Measurements from ENCODE around the gene CYSRT1. TPM values are rescaled to one million over a fixed set of nuclear protein-coding genes. Genes with fewer than 3 reads are reported as not detected.
A peak's percentile ranks its signal among the peaks of the same experiment; 100 is the strongest.

Gene CYSRT1
- total and polyA plus RNA-seq, 2 donors (not counting 1 experiment from before 2014, with no cell fraction given): 0.22 to 0.51 TPM

GRCh38 chr9:137201205-137201868, 23.6 kb upstream of the CYSRT1 start:
- peak overlapping the region; percentile 85 for H2AFZ ChIP-seq (ENCODE audit: insufficient read depth, low read depth, low read length, poor library complexity, severe bottlenecking)
- H3K27me3 Mint-ChIP-seq: no peaks in the 10 kb centered on the region
- no peaks in the 10 kb centered on the region for H3K9me3 ChIP-seq (ENCODE audit: control extremely low read depth in 1 of 3, control insufficient read depth in 2 of 3, insufficient read depth in 1 of 3, low read length in 2 of 3)
- H3K27me3 ChIP-seq (replicated peaks in 1 of 4; ENCODE audit: control extremely low read depth in 1 of 4, control insufficient read depth in 3 of 4, insufficient read depth in 4 of 4, low read length in 3 of 4): peaks cover 0 to 6% (median 0%) of the 10 kb centered on the region in 4 experiments
- H3K27ac Mint-ChIP-seq: peak overlapping the region; percentile 90
- intact Hi-C loops (cut with micrococcal nuclease): loop anchor here (2.0 to 10.0 kb wide), 2 partner anchors 73 to 317 kb away; partner anchors contain the start of gene TRAF2
- POLR2A ChIA-PET: interaction anchor here (0.6 to 2.0 kb wide), 7 partner anchors 12 to 72 kb away, joined by 3 to 15 read pairs (median 6); partner anchors contain the start of gene TUBB4B
- H3K9me3 Mint-ChIP-seq (ENCODE audit: insufficient read depth): no peaks in the 10 kb centered on the region
- DNase-seq (no peak), ATAC-seq (ENCODE audit: low read depth) (no peak)
- peaks cover 0 to 5% of the 10 kb centered on the region in 2 experiments for H3K36me3 ChIP-seq (replicated peaks in 1 of 2; ENCODE audit: control extremely low read depth in 1 of 2, control insufficient read depth in 1 of 2, extremely low read depth in 1 of 2, insufficient read depth in 2 of 2, low read length in 1 of 2)
- H3K4me1 ChIP-seq (ENCODE audit: control insufficient read depth in 2 of 2, insufficient read depth in 2 of 2, low read length in 2 of 2): peaks cover 37 to 48% of the 10 kb centered on the region in 2 donors
- 21% methylated on average over 20 of the region's 23 CpGs for WGBS (ENCODE audit: insufficient coverage)
- peak overlapping the region; percentile 12 to 80 (median 75) for H3K4me3 ChIP-seq (ENCODE audit: control extremely low read depth in 1 of 5, extremely low read depth in 1 of 5, insufficient read depth in 1 of 5, low read depth in 2 of 5, low read length in 4 of 5)
- peak overlapping the region; percentile 88 for H3K4me3 Mint-ChIP-seq
- no peak for TF ChIP-seq EZH2 (IDR thresholded peaks at IDR 0.05; ENCODE audit: borderline replicate concordance, insufficient read depth, low read depth, low read length, poor library complexity, severe bottlenecking)
- TF ChIP-seq, protein P1, sequence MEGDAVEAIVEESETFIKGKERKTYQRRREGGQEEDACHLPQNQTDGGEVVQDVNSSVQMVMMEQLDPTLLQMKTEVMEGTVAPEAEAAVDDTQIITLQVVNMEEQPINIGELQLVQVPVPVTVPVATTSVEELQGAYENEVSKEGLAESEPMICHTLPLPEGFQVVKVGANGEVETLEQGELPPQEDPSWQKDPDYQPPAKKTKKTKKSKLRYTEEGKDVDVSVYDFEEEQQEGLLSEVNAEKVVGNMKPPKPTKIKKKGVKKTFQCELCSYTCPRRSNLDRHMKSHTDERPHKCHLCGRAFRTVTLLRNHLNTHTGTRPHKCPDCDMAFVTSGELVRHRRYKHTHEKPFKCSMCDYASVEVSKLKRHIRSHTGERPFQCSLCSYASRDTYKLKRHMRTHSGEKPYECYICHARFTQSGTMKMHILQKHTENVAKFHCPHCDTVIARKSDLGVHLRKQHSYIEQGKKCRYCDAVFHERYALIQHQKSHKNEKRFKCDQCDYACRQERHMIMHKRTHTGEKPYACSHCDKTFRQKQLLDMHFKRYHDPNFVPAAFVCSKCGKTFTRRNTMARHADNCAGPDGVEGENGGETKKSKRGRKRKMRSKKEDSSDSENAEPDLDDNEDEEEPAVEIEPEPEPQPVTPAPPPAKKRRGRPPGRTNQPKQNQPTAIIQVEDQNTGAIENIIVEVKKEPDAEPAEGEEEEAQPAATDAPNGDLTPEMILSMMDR (IDR thresholded peaks at IDR 0.05): no peak
- H3K9ac ChIP-seq (ENCODE audit: low read length): peak overlapping the region; percentile 81
- H3K4me2 ChIP-seq (replicated peaks; ENCODE audit: low read depth, low read length, poor library complexity, severe bottlenecking): peak overlapping the region; percentile 96
- peaks cover 52% of the 10 kb centered on the region for H4K20me1 ChIP-seq (ENCODE audit: control insufficient read depth, insufficient read depth, low read length, poor library complexity, severe bottlenecking)
- peaks cover 35% of the 10 kb centered on the region for H3K4me1 Mint-ChIP-seq
- H3K79me2 ChIP-seq (ENCODE audit: control insufficient read depth, insufficient read depth, low read length): peaks cover 80% of the 10 kb centered on the region
- H3K27ac ChIP-seq (ENCODE audit: low read length in 2 of 2): peak overlapping the region; percentile 78 to 89
- CTCF ChIA-PET: interaction anchor here (0.9 to 3.3 kb wide), 5 partner anchors 12 to 394 kb away, joined by 3 to 13 read pairs (median 5); partner anchors contain the start of genes ANAPC2 and SSNA1

DNA sequence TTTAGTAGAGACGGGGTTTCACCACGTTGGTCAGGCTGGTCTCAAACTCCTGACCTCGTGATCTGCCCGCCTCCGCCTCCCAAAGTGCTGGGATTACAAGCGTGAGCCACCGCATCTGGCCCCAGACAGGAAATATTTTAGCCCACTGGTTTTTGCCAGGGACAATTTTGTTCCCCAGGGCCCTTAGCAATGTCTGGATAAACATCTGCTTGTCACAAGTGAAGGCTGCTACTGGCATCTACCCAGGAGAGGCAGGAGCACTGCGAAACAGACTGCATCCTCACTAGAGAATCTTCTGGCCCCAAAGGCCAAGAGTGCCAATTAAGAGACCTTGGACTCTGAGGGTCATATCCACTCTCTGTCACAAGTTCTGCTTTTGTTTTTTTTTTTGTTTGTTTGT, 22.0 kb upstream of the CYSRT1 start:
- Mint-ChIP-seq H3K27ac (no peak overlapping the region), H3K4me1 (peaks cover 48% of the 10 kb centered on the region), H3K4me3 (no peak overlapping the region), H3K27me3 (no peaks in the 10 kb centered on the region), H3K9me3 (ENCODE audit: insufficient read depth) (no peaks in the 10 kb centered on the region)
- intact Hi-C loops (cut with micrococcal nuclease): loop anchor here (10.0 kb wide), 1 partner anchor 318 kb away; the partner anchor contains the start of gene TRAF2
- peaks cover 45 to 58% of the 10 kb centered on the region in 2 donors for H3K4me1 ChIP-seq (ENCODE audit: control insufficient read depth in 2 of 2, insufficient read depth in 2 of 2, low read length in 2 of 2)
- no peaks in the 10 kb centered on the region for H3K9me3 ChIP-seq (ENCODE audit: control extremely low read depth in 1 of 3, control insufficient read depth in 2 of 3, insufficient read depth in 1 of 3, low read length in 2 of 3)
- no peak overlapping the region for H3K4me3 ChIP-seq (ENCODE audit: control extremely low read depth in 1 of 5, extremely low read depth in 1 of 5, insufficient read depth in 1 of 5, low read depth in 2 of 5, low read length in 4 of 5)
- peaks cover 0 to 6% (median 0%) of the 10 kb centered on the region in 4 experiments for H3K27me3 ChIP-seq (replicated peaks in 1 of 4; ENCODE audit: control extremely low read depth in 1 of 4, control insufficient read depth in 3 of 4, insufficient read depth in 4 of 4, low read length in 3 of 4)
- DNase-seq (no peak), ATAC-seq (ENCODE audit: low read depth) (no peak)
- H4K20me1 ChIP-seq (ENCODE audit: control insufficient read depth, insufficient read depth, low read length, poor library complexity, severe bottlenecking): peaks cover 56% of the 10 kb centered on the region
- H3K9ac ChIP-seq (ENCODE audit: low read length): no peak overlapping the region
- no peak overlapping the region for H3K27ac ChIP-seq (ENCODE audit: low read length in 2 of 2)
- H3K79me2 ChIP-seq (ENCODE audit: control insufficient read depth, insufficient read depth, low read length): peaks cover 79% of the 10 kb centered on the region
- H3K4me2 ChIP-seq (replicated peaks; ENCODE audit: low read depth, low read length, poor library complexity, severe bottlenecking): no peak overlapping the region
- 88% methylated on average over 8 of the region's 8 CpGs for WGBS (ENCODE audit: insufficient coverage)
- no peak overlapping the region for H2AFZ ChIP-seq (ENCODE audit: insufficient read depth, low read depth, low read length, poor library complexity, severe bottlenecking)
- peaks cover 0 to 5% of the 10 kb centered on the region in 2 experiments for H3K36me3 ChIP-seq (replicated peaks in 1 of 2; ENCODE audit: control extremely low read depth in 1 of 2, control insufficient read depth in 1 of 2, extremely low read depth in 1 of 2, insufficient read depth in 2 of 2, low read length in 1 of 2)
- CTCF ChIA-PET: interaction anchor here (0.7 to 3.3 kb wide), 4 partner anchors 14 to 34 kb away, joined by 3 to 13 read pairs (median 8); partner anchors contain the start of genes ANAPC2 and SSNA1
- POLR2A ChIA-PET: interaction anchor here (0.7 kb wide), 3 partner anchors 275 to 327 kb away, joined by 3 to 6 read pairs (median 3); no protein-coding TSS in a partner anchor
- TF ChIP-seq, protein P1 (IDR thresholded peaks at IDR 0.05): no peak
- no peak for TF ChIP-seq EZH2 (IDR thresholded peaks at IDR 0.05; ENCODE audit: borderline replicate concordance, insufficient read depth, low read depth, low read length, poor library complexity, severe bottlenecking)
